Peyer's patch (tissue), 4 donors: ENCODE data around the gene PPP2R5E. TPM values are rescaled to one million over a fixed set of nuclear protein-coding genes. Genes with fewer than 3 reads are reported as not detected.

ENCODE experiments used
- DNase-seq, 3 donors: peaks; one replicate each; pipeline ENCODE4 v3.0.0-alpha.2; 2017 to 2019
- H3K27ac ChIP-seq, 4 donors: fragments of 200-600 bp; sonication (generic); one replicate each; pipeline ENCODE4 v1.5.1; 2016 to 2019
- H3K27me3 ChIP-seq, 2 donors: fragments of 200-600 bp; sonication (generic); one replicate each; pipeline ENCODE4 v1.5.1; 2019
- H3K36me3 ChIP-seq, 3 donors: fragments of 200-600 bp; sonication (generic); one replicate each; pipeline ENCODE4 v1.5.1; 2016 to 2019
- H3K4me1 ChIP-seq, 4 donors: fragments of 200-600 bp; sonication (generic); one replicate each; pipeline ENCODE4 v1.5.1; 2016 to 2019
- H3K4me3 ChIP-seq, 4 donors: fragments of 200-600 bp; sonication (generic); 1 replicate in 3 of 4; 2 replicates in 1 of 4; pipeline ENCODE4 v1.5.1; 2016 to 2019; ENCODE audit warnings: mild to moderate bottlenecking in 1 of 4
- H3K9me3 ChIP-seq, 4 donors: fragments of 200-600 bp; sonication (generic); one replicate each; pipeline ENCODE4 v1.5.1; 2016 to 2019; ENCODE audit warnings: mild to moderate bottlenecking in 1 of 4
- CTCF ChIP-seq, 6 experiments: fragments of 450-650 bp in 4 of 6; fragments of 200-600 bp in 2 of 6; sonication (generic) in 1 of 6; IDR thresholded peaks; one replicate each; pipeline ENCODE4 v1.5.1; 2017 to 2019; ENCODE audit warnings: antibody characterized with exemption in 6 of 6, mild to moderate bottlenecking in 3 of 6, moderate library complexity in 1 of 6
- POLR2A ChIP-seq, 2 donors: fragments of 450-650 bp; IDR thresholded peaks; one replicate each; pipeline ENCODE4 v1.5.1; 2017; ENCODE audit warnings: antibody characterized with exemption in 2 of 2, mild to moderate bottlenecking in 2 of 2, moderate library complexity in 2 of 2
- total RNA-seq, 4 donors: library from RNA; depleted of rRNA; stranded (reverse); fragments of >200 nt; gene quantifications; one replicate each; pipeline ENCODE4 v1.1.0, GENCODE V29; 2016

Gene PPP2R5E
- total RNA-seq, 4 donors from 2014 or later = 14.9 to 19.3 (median 17.0) TPM

GRCh38 chr14:63401646-63402045 lies 141.5 kb downstream of the PPP2R5E start:
- Histone ChIP-seq H3K27ac (no peak overlapping the region), H3K4me1 (no peaks in the 10 kb centered on the region), H3K4me3 (no peak overlapping the region), H3K9me3 (no peaks in the 10 kb centered on the region), H3K27me3 (no peaks in the 10 kb centered on the region), H3K36me3 (peaks cover 0 to 3% (median 0%) of the 10 kb centered on the region in 3 donors)
- DNase-seq = no peak
- TF ChIP-seq POLR2A (IDR thresholded peaks at IDR 0.05) (no peak), CTCF (IDR thresholded peaks at IDR 0.05) (no peak)

GRCh38 chr14:63398952-63399351 lies 144.2 kb downstream of the PPP2R5E start:
- DNase-seq = no peak
- Histone ChIP-seq H3K4me1 (no peaks in the 10 kb centered on the region), H3K4me3 (no peak overlapping the region), H3K9me3 (no peaks in the 10 kb centered on the region), H3K27me3 (no peaks in the 10 kb centered on the region), H3K27ac (no peak overlapping the region), H3K36me3 (peaks cover 0 to 7% (median 3%) of the 10 kb centered on the region in 3 donors)
- TF ChIP-seq POLR2A (IDR thresholded peaks at IDR 0.05) (no peak), CTCF (IDR thresholded peaks at IDR 0.05) (no peak)

GRCh38 chr14:63394841-63395240 lies 148.3 kb downstream of the PPP2R5E start:
- no peak overlapping the region for H3K4me3 ChIP-seq
- no peak overlapping the region for H3K27ac ChIP-seq
- no peak for DNase-seq
- no peaks in the 10 kb centered on the region for H3K27me3 ChIP-seq
- no peak for TF ChIP-seq CTCF (IDR thresholded peaks at IDR 0.05)
- TF ChIP-seq POLR2A (IDR thresholded peaks at IDR 0.05) = no peak
- no peaks in the 10 kb centered on the region for H3K9me3 ChIP-seq
- H3K4me1 ChIP-seq = no peaks in the 10 kb centered on the region
- peaks cover 0 to 35% (median 3%) of the 10 kb centered on the region in 3 donors for H3K36me3 ChIP-seq

GRCh38 chr14:63394432-63394831 lies 148.7 kb downstream of the PPP2R5E start:
- Histone ChIP-seq H3K4me3 (no peak overlapping the region), H3K27me3 (no peaks in the 10 kb centered on the region), H3K36me3 (peaks cover 0 to 35% (median 3%) of the 10 kb centered on the region in 3 donors), H3K9me3 (no peaks in the 10 kb centered on the region), H3K27ac (no peak overlapping the region), H3K4me1 (no peaks in the 10 kb centered on the region)
- DNase-seq = no peak
- TF ChIP-seq CTCF (IDR thresholded peaks at IDR 0.05) (no peak), POLR2A (IDR thresholded peaks at IDR 0.05) (no peak)

- Histone ChIP-seq H3K27ac (no peak overlapping the region), H3K9me3 (no peaks in the 10 kb centered on the region), H3K27me3 (no peaks in the 10 kb centered on the region), H3K36me3 (peaks cover 0 to 38% (median 0%) of the 10 kb centered on the region in 3 donors), H3K4me1 (no peaks in the 10 kb centered on the region), H3K4me3 (no peak overlapping the region)
- no peak for TF ChIP-seq POLR2A (IDR thresholded peaks at IDR 0.05)
- TF ChIP-seq CTCF (IDR thresholded peaks at IDR 0.05) = no peak
- DNase-seq = no peak
Observed at GRCh38 chr14:63393012-63393411, 150.2 kb downstream of the PPP2R5E start.

GRCh38 chr14:63392236-63392635 lies 150.9 kb downstream of the PPP2R5E start:
- DNase-seq = no peak
- Histone ChIP-seq H3K36me3 (peaks cover 0 to 41% (median 0%) of the 10 kb centered on the region in 3 donors), H3K4me3 (no peak overlapping the region), H3K27ac (no peak overlapping the region), H3K9me3 (no peaks in the 10 kb centered on the region), H3K4me1 (no peaks in the 10 kb centered on the region), H3K27me3 (no peaks in the 10 kb centered on the region)
- TF ChIP-seq POLR2A (IDR thresholded peaks at IDR 0.05) (no peak), CTCF (IDR thresholded peaks at IDR 0.05) (no peak)
